Thoracic aorta (tissue), 2 donors: Measurements from ENCODE around the gene PROKR2. TPM values are rescaled to one million over a fixed set of nuclear protein-coding genes. Genes with fewer than 3 reads are reported as not detected.

Experiments
- ATAC-seq: fragments of 150-250 bp; one replicate; pipeline ENCODE4 v1.8.0; 2017; ENCODE audit warnings: low read depth; ENCODE audit not compliant: insufficient number of reproducible peaks, low FRiP score
- DNase-seq: peaks from one replicate; pipeline ENCODE4 v3.0.0-alpha.2; 2020; ENCODE audit warnings: low spot score
- H3K27ac ChIP-seq, 2 donors: fragments of 200-600 bp; sonication (generic); 1 replicate in 1 of 2; 2 replicates in 1 of 2; pipeline ENCODE4 v1.5.1; 2016; ENCODE audit warnings: mild to moderate bottlenecking in 2 of 2, moderate library complexity in 2 of 2
- H3K27me3 ChIP-seq: fragments of 200-600 bp; sonication (generic); replicated peaks from 2 replicates; pipeline ENCODE4 v1.6.0; 2016; ENCODE audit warnings: mild to moderate bottlenecking; ENCODE audit not compliant: insufficient read depth
- H3K36me3 ChIP-seq: fragments of 200-600 bp; sonication (generic); one replicate; pipeline ENCODE4 v1.5.1; 2016
- H3K4me1 ChIP-seq, 2 donors: fragments of 200-600 bp; sonication (generic); 1 replicate in 1 of 2; 2 replicates in 1 of 2; pipeline versions ENCODE4 v1.5.1 to v1.6.0; 2016; ENCODE audit warnings: low read depth in 2 of 2, mild to moderate bottlenecking in 1 of 2; ENCODE audit not compliant: control insufficient read depth in 1 of 2
- H3K4me3 ChIP-seq: fragments of 200-600 bp; sonication (generic); 2 replicates; pipeline ENCODE4 v1.5.1; 2016; ENCODE audit warnings: mild to moderate bottlenecking
- H3K9me3 ChIP-seq: fragments of 200-600 bp; sonication (generic); 2 replicates; pipeline ENCODE4 v1.5.1; 2016
- total RNA-seq, 2 donors: library from RNA; depleted of rRNA; stranded (reverse); fragments of >200 nt; gene quantifications; one replicate each; pipeline versions ENCODE4 v1.1.0 to v1.2.3, GENCODE V29; 2016
- TF ChIP-seq, protein P1 (sequence below): fragments of 200-600 bp; sonication (generic); IDR thresholded peaks from one replicate; pipeline ENCODE4 v1.5.1; 2019; ENCODE audit warnings: antibody characterized with exemption

The PROKR2 gene
- total RNA-seq, 2 donors from 2014 or later = not detected

DNA sequence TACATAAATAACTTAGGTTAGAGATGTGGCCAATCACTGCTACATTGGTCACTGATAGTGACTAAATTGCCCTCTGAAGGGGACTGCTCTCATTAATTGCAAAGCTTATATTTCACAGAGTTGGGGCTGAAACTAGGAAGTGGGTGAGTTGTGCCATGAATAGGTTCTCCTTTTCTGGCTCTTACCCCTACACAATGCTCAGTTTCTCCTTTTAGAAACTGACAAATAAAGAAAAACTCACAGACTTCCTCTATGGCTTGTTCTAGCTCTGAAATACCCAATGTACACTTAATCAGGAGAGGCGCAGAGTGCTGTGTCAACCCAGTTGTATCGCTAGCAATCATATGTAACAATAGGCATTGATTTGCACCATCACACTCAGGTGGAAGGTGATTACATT, 41.2 kb upstream of the PROKR2 start:
- Histone ChIP-seq H3K27me3 (no peaks in the 10 kb centered on the region), H3K4me1 (no peaks in the 10 kb centered on the region), H3K9me3 (no peaks in the 10 kb centered on the region), H3K27ac (no peak overlapping the region), H3K36me3 (no peaks in the 10 kb centered on the region), H3K4me3 (no peak overlapping the region)
- TF ChIP-seq, protein P1, sequence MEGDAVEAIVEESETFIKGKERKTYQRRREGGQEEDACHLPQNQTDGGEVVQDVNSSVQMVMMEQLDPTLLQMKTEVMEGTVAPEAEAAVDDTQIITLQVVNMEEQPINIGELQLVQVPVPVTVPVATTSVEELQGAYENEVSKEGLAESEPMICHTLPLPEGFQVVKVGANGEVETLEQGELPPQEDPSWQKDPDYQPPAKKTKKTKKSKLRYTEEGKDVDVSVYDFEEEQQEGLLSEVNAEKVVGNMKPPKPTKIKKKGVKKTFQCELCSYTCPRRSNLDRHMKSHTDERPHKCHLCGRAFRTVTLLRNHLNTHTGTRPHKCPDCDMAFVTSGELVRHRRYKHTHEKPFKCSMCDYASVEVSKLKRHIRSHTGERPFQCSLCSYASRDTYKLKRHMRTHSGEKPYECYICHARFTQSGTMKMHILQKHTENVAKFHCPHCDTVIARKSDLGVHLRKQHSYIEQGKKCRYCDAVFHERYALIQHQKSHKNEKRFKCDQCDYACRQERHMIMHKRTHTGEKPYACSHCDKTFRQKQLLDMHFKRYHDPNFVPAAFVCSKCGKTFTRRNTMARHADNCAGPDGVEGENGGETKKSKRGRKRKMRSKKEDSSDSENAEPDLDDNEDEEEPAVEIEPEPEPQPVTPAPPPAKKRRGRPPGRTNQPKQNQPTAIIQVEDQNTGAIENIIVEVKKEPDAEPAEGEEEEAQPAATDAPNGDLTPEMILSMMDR = no peak
- DNase-seq = no peak
- no peak for ATAC-seq

DNA sequence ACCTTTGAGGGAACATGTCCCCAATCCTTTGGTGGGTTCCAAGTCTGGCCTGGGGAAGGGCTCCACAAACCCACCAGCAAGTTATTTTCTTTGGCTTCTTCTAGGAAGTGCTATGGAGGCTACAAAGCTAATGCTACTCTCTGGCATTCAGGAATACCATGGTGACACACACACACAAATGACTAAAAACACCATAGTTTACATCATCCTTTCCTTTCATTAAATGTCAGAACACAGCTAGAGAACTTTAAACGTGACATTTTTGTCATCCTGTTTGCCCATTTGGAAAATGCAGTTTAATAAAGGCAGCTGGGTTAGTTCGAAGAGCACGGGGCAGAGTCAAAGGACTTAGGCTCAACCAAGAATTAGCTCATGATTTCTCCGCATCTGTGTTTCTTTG, 40.2 kb upstream of the PROKR2 start:
- DNase-seq (no peak), ATAC-seq (no peak)
- Histone ChIP-seq H3K9me3 (no peaks in the 10 kb centered on the region), H3K4me3 (no peak overlapping the region), H3K4me1 (no peaks in the 10 kb centered on the region), H3K27ac (no peak overlapping the region), H3K27me3 (no peaks in the 10 kb centered on the region), H3K36me3 (no peaks in the 10 kb centered on the region)
- TF ChIP-seq, protein P1 = no peak

DNA sequence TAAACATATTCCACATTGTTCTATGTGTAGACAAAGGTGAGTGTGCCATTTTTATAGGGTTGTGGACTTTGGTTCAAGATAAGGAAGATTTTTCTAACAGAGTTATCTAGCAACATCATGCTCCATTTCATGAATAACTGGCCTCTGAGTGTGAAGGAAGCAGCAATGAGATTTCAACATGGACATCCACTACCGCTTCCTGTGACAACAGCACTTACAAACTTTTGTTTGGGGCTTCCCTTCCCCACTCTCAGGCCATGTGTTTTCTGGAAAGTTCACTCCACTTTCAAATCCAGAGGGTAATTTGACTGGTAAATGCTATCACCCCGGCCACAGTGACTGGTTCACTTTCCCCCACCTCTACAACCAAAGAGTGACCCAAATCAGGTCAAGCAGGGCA, 38.1 kb upstream of the PROKR2 start:
- Histone ChIP-seq H3K4me3 (no peak overlapping the region), H3K4me1 (no peaks in the 10 kb centered on the region), H3K9me3 (no peaks in the 10 kb centered on the region), H3K27ac (no peak overlapping the region), H3K36me3 (no peaks in the 10 kb centered on the region), H3K27me3 (no peaks in the 10 kb centered on the region)
- DNase-seq = no peak
- no peak for ATAC-seq
- TF ChIP-seq, protein P1 = no peak

DNA sequence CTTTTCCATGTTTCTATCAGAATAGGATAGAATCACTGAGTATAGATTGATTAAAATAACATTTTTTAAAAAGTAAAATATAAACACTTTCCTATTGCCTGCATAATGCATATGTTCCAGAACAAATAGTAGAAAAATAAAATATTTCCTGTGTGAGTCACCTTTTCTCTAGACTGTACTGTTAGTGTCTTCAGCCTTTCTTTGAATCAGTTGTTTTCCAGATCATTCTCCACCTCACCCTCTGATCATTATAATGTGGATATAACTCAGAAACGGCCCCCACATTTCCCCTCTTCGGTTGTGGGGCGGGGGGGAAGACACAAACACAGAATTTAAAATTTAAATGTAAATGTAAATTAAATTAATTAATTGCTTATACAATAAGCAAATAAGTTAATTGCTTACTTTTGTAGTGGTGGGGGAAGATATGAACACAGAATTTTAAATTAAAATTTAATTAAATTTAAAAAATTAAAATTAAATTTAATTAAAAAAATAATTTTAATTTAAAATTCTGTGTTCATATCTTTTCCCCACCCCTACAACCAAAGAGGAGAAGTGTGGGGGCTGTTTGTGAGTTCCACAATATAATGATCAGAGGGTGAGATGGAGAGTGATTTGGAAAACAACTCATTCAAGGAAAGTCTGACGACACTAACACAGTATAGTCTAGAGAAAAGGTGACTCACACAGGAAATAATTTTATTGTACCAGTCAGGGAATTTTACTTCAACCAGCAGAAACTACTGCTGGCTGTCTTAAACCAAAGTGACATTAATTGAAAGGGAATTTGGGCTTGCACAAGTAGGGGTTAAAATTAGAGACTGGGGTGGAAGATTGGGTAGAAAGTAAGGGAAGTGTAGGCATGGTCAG, 37.1 kb upstream of the PROKR2 start:
- Histone ChIP-seq H3K27me3 (no peaks in the 10 kb centered on the region), H3K4me3 (no peak overlapping the region), H3K9me3 (no peaks in the 10 kb centered on the region), H3K36me3 (no peaks in the 10 kb centered on the region), H3K4me1 (no peaks in the 10 kb centered on the region), H3K27ac (no peak overlapping the region)
- TF ChIP-seq, protein P1 = no peak
- ATAC-seq (no peak), DNase-seq (no peak)

DNA sequence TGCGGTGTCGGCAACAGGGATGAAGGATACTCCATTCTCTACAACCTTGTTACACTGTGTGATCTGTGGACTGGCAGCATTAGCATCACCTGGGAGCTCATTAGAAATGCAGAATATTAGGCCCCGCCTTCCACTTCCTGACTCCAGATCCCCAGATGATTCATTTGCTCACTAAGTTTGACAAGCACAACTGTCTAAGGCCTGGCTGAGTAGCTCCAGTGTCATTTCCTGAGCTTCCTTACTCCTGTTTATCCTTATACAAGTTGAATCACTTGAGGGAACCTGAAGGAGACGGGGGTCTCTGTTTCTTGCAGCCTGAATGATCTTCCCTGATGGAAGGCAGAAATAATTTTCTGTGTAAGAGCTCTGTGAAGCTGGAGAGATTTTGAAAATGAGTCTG, 32.7 kb upstream of the PROKR2 start:
- no peak for ATAC-seq
- no peaks in the 10 kb centered on the region for H3K9me3 ChIP-seq
- no peaks in the 10 kb centered on the region for H3K36me3 ChIP-seq
- no peak overlapping the region for H3K4me3 ChIP-seq
- no peak overlapping the region for H3K27ac ChIP-seq
- H3K27me3 ChIP-seq = no peaks in the 10 kb centered on the region
- no peak for DNase-seq
- no peaks in the 10 kb centered on the region for H3K4me1 ChIP-seq
- TF ChIP-seq, protein P1 = no peak
